ENCODE measurements around the gene PLVAP.

PLVAP gene

DNA sequence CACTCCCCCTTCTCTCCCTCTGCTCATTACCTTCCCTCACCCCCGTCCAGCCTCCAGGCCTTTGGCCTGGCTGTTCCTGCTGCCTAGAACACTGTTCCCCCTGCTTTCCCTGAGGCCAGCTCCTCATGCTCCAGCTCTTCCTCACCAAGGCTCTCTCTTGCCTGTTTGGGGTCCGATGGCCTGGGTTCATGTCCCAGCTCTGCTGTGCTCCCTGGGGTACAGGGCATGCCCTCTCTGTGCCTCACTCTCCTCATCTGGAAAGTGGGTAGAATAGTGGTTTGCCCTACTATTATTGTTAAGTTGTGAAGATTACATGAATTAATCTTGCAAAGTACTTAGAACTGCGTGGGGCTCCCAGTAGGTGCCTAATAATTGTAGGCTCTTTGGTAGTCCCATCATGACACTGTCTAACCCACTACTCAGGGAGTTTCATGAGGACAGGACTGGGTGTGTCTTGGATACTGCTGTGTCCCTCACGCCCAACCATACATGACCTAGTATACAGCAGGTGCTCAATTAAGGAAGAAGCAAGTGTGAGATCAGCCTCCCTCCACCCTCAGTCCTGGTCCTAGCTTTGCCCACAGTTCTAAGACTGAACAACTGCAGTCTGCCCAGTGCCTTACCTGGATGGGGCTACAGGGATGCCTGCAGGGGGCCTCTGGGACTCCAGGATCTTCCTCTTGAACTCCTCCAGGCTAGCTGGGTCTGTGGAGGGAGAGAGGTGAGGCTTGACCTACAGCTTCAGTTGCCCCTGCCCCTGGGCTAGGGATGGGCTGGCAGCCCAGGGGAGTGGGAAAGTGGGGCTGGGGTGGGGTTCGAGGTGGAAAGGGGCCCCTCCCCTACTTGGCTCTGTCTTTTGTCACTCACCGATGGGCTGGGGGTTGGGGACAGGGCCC, 17.0 kb downstream of the PLVAP start:
- no peak overlapping the region for H3K4me3 ChIP-seq (ENCODE audit: low read depth, low read length)
- TF ChIP-seq, protein P1, sequence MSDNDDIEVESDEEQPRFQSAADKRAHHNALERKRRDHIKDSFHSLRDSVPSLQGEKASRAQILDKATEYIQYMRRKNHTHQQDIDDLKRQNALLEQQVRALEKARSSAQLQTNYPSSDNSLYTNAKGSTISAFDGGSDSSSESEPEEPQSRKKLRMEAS (IDR thresholded peaks at IDR 0.05; ENCODE audit: low read depth, low read length) = no peak
- no peak for TF ChIP-seq POLR2A (IDR thresholded peaks at IDR 0.05; ENCODE audit: extremely low read depth, insufficient read length)
- TF ChIP-seq, protein P2, sequence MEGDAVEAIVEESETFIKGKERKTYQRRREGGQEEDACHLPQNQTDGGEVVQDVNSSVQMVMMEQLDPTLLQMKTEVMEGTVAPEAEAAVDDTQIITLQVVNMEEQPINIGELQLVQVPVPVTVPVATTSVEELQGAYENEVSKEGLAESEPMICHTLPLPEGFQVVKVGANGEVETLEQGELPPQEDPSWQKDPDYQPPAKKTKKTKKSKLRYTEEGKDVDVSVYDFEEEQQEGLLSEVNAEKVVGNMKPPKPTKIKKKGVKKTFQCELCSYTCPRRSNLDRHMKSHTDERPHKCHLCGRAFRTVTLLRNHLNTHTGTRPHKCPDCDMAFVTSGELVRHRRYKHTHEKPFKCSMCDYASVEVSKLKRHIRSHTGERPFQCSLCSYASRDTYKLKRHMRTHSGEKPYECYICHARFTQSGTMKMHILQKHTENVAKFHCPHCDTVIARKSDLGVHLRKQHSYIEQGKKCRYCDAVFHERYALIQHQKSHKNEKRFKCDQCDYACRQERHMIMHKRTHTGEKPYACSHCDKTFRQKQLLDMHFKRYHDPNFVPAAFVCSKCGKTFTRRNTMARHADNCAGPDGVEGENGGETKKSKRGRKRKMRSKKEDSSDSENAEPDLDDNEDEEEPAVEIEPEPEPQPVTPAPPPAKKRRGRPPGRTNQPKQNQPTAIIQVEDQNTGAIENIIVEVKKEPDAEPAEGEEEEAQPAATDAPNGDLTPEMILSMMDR (IDR thresholded peaks at IDR 0.05; ENCODE audit: low read depth, low read length) = no peak
- DNase-seq (ENCODE audit: low read depth) = no peak

- TF ChIP-seq, protein P2 (IDR thresholded peaks at IDR 0.05; ENCODE audit: low read depth, low read length) = no peak
- TF ChIP-seq, protein P1 (IDR thresholded peaks at IDR 0.05; ENCODE audit: low read depth, low read length) = no peak
- H3K4me3 ChIP-seq (ENCODE audit: low read depth, low read length) = no peak overlapping the region
- no peak for DNase-seq (ENCODE audit: low read depth)
Observed at GRCh38 chr19:17358395-17358794, 18.7 kb downstream of the PLVAP start.

DNA sequence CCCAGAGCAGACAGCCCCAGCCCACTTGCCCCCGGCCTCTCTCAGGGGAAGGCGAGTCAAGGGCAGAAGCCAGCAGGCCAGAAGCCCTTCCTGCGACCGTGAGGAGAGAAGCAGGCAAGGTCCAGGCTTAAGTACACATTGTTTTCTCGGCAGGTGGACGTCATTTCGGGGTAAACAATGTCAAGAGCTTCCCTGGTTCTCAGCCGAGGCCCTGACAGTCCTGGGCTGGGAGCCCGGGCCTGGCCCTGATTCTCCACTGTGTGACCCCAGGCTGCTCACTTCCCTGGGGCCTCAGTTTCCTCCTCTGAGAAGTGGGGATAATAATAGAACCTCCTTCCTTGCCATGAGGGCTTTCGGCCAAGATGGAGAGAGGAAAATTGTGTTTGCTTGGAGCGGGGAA, 19.4 kb downstream of the PLVAP start:
- no peak overlapping the region for H3K4me3 ChIP-seq (ENCODE audit: low read depth, low read length)
- DNase-seq (ENCODE audit: low read depth) = no peak
- TF ChIP-seq MYC (IDR thresholded peaks at IDR 0.05; ENCODE audit: low read depth, low read length) (no peak), POLR2A (IDR thresholded peaks at IDR 0.05; ENCODE audit: extremely low read depth, insufficient read length) (no peak)
- TF ChIP-seq, protein P1 (IDR thresholded peaks at IDR 0.05; ENCODE audit: low read depth, low read length) = no peak
- TF ChIP-seq, protein P2 (IDR thresholded peaks at IDR 0.05; ENCODE audit: low read depth, low read length) = no peak

DNA sequence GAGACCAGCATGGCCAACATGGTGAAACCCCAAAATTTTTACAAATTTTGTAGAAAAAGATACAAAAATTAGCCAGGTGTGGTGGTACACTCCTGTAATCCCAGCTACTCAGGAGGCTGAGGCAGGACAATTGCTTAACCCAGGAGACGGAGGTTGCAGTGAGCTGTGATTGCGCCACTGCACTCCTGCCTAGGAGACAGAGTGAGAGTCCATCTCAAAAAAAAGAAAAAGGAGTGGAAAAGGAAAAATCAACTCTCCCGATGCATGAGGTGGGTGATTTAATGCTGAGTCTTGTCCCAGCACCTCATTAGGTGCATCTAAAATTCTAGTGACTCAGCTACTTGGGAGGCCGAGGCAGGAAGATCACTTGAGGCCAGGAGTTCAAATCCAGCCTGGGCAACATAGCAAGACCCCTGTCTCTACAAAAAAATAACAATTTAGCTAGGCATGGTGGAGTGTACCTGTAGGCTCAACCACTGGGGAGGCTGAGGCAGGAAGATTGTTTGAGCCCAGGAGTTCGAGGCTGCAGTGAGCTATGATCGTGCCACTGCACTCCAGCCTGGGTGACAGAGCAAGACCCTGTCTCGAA, 20.0 kb downstream of the PLVAP start:
- no peak overlapping the region for H3K4me3 ChIP-seq (ENCODE audit: low read depth, low read length)
- no peak for DNase-seq (ENCODE audit: low read depth)
- TF ChIP-seq, protein P2 (IDR thresholded peaks at IDR 0.05; ENCODE audit: low read depth, low read length) = no peak
- no peak for TF ChIP-seq MYC (IDR thresholded peaks at IDR 0.05; ENCODE audit: low read depth, low read length)
- TF ChIP-seq, protein P1 (IDR thresholded peaks at IDR 0.05; ENCODE audit: low read depth, low read length) = no peak
- TF ChIP-seq POLR2A (IDR thresholded peaks at IDR 0.05; ENCODE audit: extremely low read depth, insufficient read length) = no peak

GRCh38 chr19:17353386-17353785, 23.8 kb downstream of the PLVAP start:
- TF ChIP-seq, protein P1 (IDR thresholded peaks at IDR 0.05; ENCODE audit: low read depth, low read length) = no peak
- TF ChIP-seq MYC (IDR thresholded peaks at IDR 0.05; ENCODE audit: low read depth, low read length) (no peak), POLR2A (IDR thresholded peaks at IDR 0.05; ENCODE audit: extremely low read depth, insufficient read length) (no peak)
- TF ChIP-seq, protein P2 (IDR thresholded peaks at IDR 0.05; ENCODE audit: low read depth, low read length) = no peak
- no peak overlapping the region for H3K4me3 ChIP-seq (ENCODE audit: low read depth, low read length)
- DNase-seq (ENCODE audit: low read depth) = no peak
